ENCODE results near the gene CYB561. TPM values are rescaled to one million over a fixed set of nuclear protein-coding genes. Genes with fewer than 3 reads are reported as not detected.

The CYB561 gene
- total RNA-seq, 1 experiment from 2014 or later = 52.1 TPM

- no TSS peak for BruUV-seq (replicated peaks)
- intact Hi-C loops (cut with micrococcal nuclease; ENCODE audit: unreplicated experiment) = no loop called here
- Mint-ChIP-seq H3K27me3 (ENCODE audit: unreplicated experiment) (no peaks in the 10 kb centered on the region), H3K27ac (ENCODE audit: unreplicated experiment) (no peak overlapping the region), H3K36me3 (ENCODE audit: insufficient read depth, unreplicated experiment) (no peaks in the 10 kb centered on the region), H3K4me1 (ENCODE audit: low read depth, unreplicated experiment) (no peaks in the 10 kb centered on the region), H3K9me3 (ENCODE audit: low read depth, unreplicated experiment) (no peaks in the 10 kb centered on the region), H3K4me3 (ENCODE audit: low read depth, unreplicated experiment) (no peak overlapping the region)
- no peak for TF ChIP-seq CTCF (IDR thresholded peaks at IDR 0.05; ENCODE audit: unreplicated experiment)
- no peak for DNase-seq
- CTCF ChIA-PET = interaction anchor here (0.6 kb wide), 1 partner anchor 160 kb away, joined by 3 read pairs; no protein-coding TSS in a partner anchor
Measured at GRCh38 chr17:63452046-63452961, 6.2 kb upstream of the CYB561 start.

DNA sequence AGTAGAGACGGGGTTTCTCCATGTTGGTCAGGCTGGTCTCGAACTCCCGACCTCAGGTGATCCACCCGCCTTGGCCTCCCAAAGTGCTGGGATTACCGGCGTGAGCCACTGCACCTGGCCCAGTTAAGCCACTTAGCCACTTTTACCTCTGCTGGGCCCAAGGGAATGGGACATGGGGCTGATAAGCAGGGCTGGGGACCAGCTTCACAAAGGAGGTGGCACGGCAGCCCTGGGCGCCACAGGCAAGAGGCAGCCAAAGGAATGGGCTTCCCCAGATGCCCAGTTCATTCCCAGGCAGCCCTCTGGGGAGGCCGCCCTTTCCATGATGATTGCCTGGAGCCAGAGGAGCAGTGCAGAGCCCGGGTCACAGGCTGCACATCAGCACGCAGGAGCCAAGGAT lies 5.0 kb upstream of the CYB561 start:
- Mint-ChIP-seq H3K9me3 (ENCODE audit: low read depth, unreplicated experiment) (no peaks in the 10 kb centered on the region), H3K4me3 (ENCODE audit: low read depth, unreplicated experiment) (no peak overlapping the region), H3K4me1 (ENCODE audit: low read depth, unreplicated experiment) (no peaks in the 10 kb centered on the region), H3K36me3 (ENCODE audit: insufficient read depth, unreplicated experiment) (peaks cover 11% of the 10 kb centered on the region), H3K27me3 (ENCODE audit: unreplicated experiment) (no peaks in the 10 kb centered on the region), H3K27ac (ENCODE audit: unreplicated experiment) (no peak overlapping the region)
- CTCF ChIA-PET = no interaction called here
- no peak for TF ChIP-seq CTCF (IDR thresholded peaks at IDR 0.05; ENCODE audit: unreplicated experiment)
- intact Hi-C loops (cut with micrococcal nuclease; ENCODE audit: unreplicated experiment) = no loop called here
- BruUV-seq (replicated peaks) = no TSS peak
- DNase-seq = no peak

DNA sequence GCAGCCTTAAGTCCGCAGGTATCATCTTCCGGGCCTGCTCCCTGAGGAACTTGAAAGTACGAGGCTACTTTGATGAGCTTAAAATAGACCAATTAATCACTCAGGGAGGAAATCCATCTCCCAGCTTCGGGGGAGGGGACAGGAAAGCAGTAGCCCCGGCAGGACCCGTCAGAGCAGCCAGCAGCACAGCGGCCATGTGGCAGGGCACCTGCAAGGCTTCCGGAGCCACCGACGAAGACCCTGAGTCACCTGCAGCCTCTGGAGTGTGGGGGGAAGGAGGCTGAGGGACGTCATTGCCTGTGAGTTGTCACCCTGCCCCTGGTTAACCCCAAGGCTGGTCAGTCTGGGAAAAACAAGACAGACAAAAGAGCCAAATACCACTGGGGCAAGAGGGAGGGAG lies 4.4 kb upstream of the CYB561 start:
- DNase-seq = no peak
- peaks cover 17% of the 10 kb centered on the region for H3K36me3 Mint-ChIP-seq (ENCODE audit: insufficient read depth, unreplicated experiment)
- intact Hi-C loops (cut with micrococcal nuclease; ENCODE audit: unreplicated experiment) = no loop called here
- no peaks in the 10 kb centered on the region for H3K9me3 Mint-ChIP-seq (ENCODE audit: low read depth, unreplicated experiment)
- no peaks in the 10 kb centered on the region for H3K27me3 Mint-ChIP-seq (ENCODE audit: unreplicated experiment)
- no peaks in the 10 kb centered on the region for H3K4me1 Mint-ChIP-seq (ENCODE audit: low read depth, unreplicated experiment)
- no TSS peak for BruUV-seq (replicated peaks)
- CTCF ChIA-PET = no interaction called here
- no peak overlapping the region for H3K4me3 Mint-ChIP-seq (ENCODE audit: low read depth, unreplicated experiment)
- TF ChIP-seq CTCF (IDR thresholded peaks at IDR 0.05; ENCODE audit: unreplicated experiment) = no peak
- no peak overlapping the region for H3K27ac Mint-ChIP-seq (ENCODE audit: unreplicated experiment)

DNA sequence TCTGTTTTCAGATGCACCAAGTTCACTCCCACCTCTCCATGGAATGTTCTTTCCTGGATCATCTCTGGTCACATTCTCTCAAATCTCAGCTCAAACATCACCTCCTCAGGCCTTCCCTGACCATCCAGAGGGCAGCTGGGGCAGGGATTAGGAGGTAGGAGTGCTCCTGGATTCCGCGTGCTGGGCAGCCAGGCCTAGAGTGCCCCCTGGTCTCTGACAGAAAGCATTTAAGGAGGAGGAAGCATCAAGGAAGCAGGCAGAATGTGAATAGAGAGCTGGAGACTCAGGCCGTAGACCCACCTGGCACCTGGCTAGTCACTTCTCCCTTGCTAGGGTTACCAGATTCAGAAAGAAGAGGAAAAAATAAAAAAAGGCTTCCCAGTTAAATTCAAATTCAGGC lies 2.5 kb upstream of the CYB561 start:
- CTCF ChIA-PET = no interaction called here
- intact Hi-C loops (cut with micrococcal nuclease; ENCODE audit: unreplicated experiment) = no loop called here
- Mint-ChIP-seq H3K27ac (ENCODE audit: unreplicated experiment) (peak overlapping the region; percentile 13), H3K27me3 (ENCODE audit: unreplicated experiment) (no peaks in the 10 kb centered on the region), H3K4me3 (ENCODE audit: low read depth, unreplicated experiment) (no peak overlapping the region), H3K4me1 (ENCODE audit: low read depth, unreplicated experiment) (peaks cover 8% of the 10 kb centered on the region), H3K9me3 (ENCODE audit: low read depth, unreplicated experiment) (no peaks in the 10 kb centered on the region), H3K36me3 (ENCODE audit: insufficient read depth, unreplicated experiment) (peaks cover 27% of the 10 kb centered on the region)
- no peak for DNase-seq
- TF ChIP-seq CTCF (IDR thresholded peaks at IDR 0.05; ENCODE audit: unreplicated experiment) = no peak
- no TSS peak for BruUV-seq (replicated peaks)

Data from Calu3 (cell line).